Loucy (cell line): ENCODE results near the gene HSPB8.

Experiments
- CTCF ChIP-seq: fragments of 200-600 bp; sonication (generic); conservative IDR thresholded peaks from 2 replicates; pipeline ENCODE4 v1.5.1; 2014; ENCODE audit warnings: mild to moderate bottlenecking, antibody characterized with exemption, low read length
- EZH2phosphoT487 ChIP-seq: fragments of 200-600 bp; IDR thresholded peaks from 2 replicates; pipeline ENCODE4 v1.6.1; 2018; ENCODE audit warnings: antibody characterized with exemption, mild to moderate bottlenecking, moderate library complexity, borderline replicate concordance

- no peak for TF ChIP-seq CTCF
- TF ChIP-seq EZH2phosphoT487 = no peak
Observed at GRCh38 chr12:119157528-119157927, 21.2 kb upstream of the HSPB8 start.
